ENCODE data around the gene BCHE. TPM values are rescaled to one million over a fixed set of nuclear protein-coding genes. Genes with fewer than 3 reads are reported as not detected.

Gene BCHE
- total and polyA plus RNA-seq, 2 donors from 2014 or later = 1.4 to 2.8 TPM

DNA sequence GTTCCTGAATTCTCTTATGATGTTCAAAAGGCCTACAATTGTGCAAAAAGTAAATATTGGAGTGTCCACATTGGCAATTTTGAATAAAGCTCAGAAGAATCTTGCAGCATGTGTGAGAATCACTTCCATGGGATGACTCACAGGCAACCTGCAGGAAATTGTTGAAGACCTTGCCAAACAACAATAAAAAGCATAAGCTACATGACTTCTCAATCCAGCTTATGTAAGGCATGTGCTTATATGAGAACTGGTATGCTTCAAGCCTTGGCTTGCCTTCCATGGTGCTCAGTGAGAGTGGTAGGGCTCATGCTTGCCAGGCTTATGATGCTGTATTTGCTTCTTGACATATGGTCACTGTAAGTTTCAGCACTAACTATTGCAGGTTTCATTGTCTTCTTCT, 18.4 kb upstream of the BCHE start:
- Histone ChIP-seq H3K4me3 (ENCODE audit: low read length in 3 of 3) (no peak overlapping the region), H3K4me1 (ENCODE audit: control insufficient read depth in 2 of 3, insufficient read depth in 2 of 3, low read depth in 1 of 3, low read length in 3 of 3) (no peaks in the 10 kb centered on the region), H3K36me3 (ENCODE audit: control insufficient read depth in 2 of 3, insufficient read depth in 3 of 3, low read length in 3 of 3) (no peaks in the 10 kb centered on the region), H3K9ac (ENCODE audit: low read length in 3 of 3) (no peak overlapping the region), H3K27me3 (ENCODE audit: control insufficient read depth, insufficient read depth, low read length) (no peaks in the 10 kb centered on the region), H3K27ac (ENCODE audit: low read depth in 2 of 2, low read length in 2 of 2) (no peak overlapping the region), H3K9me3 (ENCODE audit: control insufficient read depth in 2 of 3, insufficient read depth in 1 of 3, low read length in 3 of 3) (no peaks in the 10 kb centered on the region)
- intact Hi-C loops (cut with DNase I) = no loop called here
- FAIRE-seq (no peak), DNase-seq (no peak)
- TF ChIP-seq, protein P1, sequence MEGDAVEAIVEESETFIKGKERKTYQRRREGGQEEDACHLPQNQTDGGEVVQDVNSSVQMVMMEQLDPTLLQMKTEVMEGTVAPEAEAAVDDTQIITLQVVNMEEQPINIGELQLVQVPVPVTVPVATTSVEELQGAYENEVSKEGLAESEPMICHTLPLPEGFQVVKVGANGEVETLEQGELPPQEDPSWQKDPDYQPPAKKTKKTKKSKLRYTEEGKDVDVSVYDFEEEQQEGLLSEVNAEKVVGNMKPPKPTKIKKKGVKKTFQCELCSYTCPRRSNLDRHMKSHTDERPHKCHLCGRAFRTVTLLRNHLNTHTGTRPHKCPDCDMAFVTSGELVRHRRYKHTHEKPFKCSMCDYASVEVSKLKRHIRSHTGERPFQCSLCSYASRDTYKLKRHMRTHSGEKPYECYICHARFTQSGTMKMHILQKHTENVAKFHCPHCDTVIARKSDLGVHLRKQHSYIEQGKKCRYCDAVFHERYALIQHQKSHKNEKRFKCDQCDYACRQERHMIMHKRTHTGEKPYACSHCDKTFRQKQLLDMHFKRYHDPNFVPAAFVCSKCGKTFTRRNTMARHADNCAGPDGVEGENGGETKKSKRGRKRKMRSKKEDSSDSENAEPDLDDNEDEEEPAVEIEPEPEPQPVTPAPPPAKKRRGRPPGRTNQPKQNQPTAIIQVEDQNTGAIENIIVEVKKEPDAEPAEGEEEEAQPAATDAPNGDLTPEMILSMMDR (IDR thresholded peaks at IDR 0.05; ENCODE audit: borderline replicate concordance, extremely low read depth, insufficient read depth) = no peak

- TF ChIP-seq, protein P1 (IDR thresholded peaks at IDR 0.05; ENCODE audit: borderline replicate concordance, extremely low read depth, insufficient read depth) = peak; percentile 31
- Histone ChIP-seq H3K27ac (ENCODE audit: low read depth in 2 of 2, low read length in 2 of 2) (no peak overlapping the region), H3K9ac (ENCODE audit: low read length in 3 of 3) (no peak overlapping the region), H3K4me1 (ENCODE audit: control insufficient read depth in 2 of 3, insufficient read depth in 2 of 3, low read depth in 1 of 3, low read length in 3 of 3) (no peaks in the 10 kb centered on the region), H3K9me3 (ENCODE audit: control insufficient read depth in 2 of 3, insufficient read depth in 1 of 3, low read length in 3 of 3) (no peaks in the 10 kb centered on the region), H3K4me3 (ENCODE audit: low read length in 3 of 3) (no peak overlapping the region), H3K36me3 (ENCODE audit: control insufficient read depth in 2 of 3, insufficient read depth in 3 of 3, low read length in 3 of 3) (no peaks in the 10 kb centered on the region), H3K27me3 (ENCODE audit: control insufficient read depth, insufficient read depth, low read length) (no peaks in the 10 kb centered on the region)
- intact Hi-C loops (cut with DNase I) = no loop called here
- DNase-seq = peak in 2 of 5 donors; percentile 10 to 20
- FAIRE-seq = peak; percentile 38
Observed at GRCh38 chr3:165854696-165855095, 17.5 kb upstream of the BCHE start.

DNA sequence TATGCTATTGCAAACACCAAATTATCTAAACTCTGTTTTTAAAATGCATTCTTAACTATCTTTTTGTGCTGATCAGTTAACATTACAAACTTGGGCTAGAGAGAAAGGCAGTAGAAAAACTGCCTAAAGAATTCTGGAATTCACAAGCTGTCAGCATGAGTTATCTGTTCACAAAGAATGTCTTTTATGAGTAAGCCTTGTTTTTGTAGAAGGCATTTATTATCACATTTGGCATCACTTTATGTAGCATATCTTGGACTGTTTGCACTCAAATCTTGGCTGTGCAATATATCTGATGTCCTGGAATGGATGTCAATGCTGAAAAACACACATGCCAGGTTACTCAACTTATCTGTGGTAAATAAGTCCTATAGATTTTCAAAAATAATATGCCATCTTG, 15.5 kb upstream of the BCHE start:
- H3K4me1 ChIP-seq (ENCODE audit: control insufficient read depth in 2 of 3, insufficient read depth in 2 of 3, low read depth in 1 of 3, low read length in 3 of 3) = no peaks in the 10 kb centered on the region
- FAIRE-seq (no peak), DNase-seq (peak in 2 of 5 donors; percentile 1 to 6)
- H3K4me3 ChIP-seq (ENCODE audit: low read length in 3 of 3) = no peak overlapping the region
- no peak overlapping the region for H3K9ac ChIP-seq (ENCODE audit: low read length in 3 of 3)
- H3K36me3 ChIP-seq (ENCODE audit: control insufficient read depth in 2 of 3, insufficient read depth in 3 of 3, low read length in 3 of 3) = no peaks in the 10 kb centered on the region
- H3K9me3 ChIP-seq (ENCODE audit: control insufficient read depth in 2 of 3, insufficient read depth in 1 of 3, low read length in 3 of 3) = no peaks in the 10 kb centered on the region
- intact Hi-C loops (cut with DNase I) = no loop called here
- H3K27me3 ChIP-seq (ENCODE audit: control insufficient read depth, insufficient read depth, low read length) = no peaks in the 10 kb centered on the region
- TF ChIP-seq, protein P1 (IDR thresholded peaks at IDR 0.05; ENCODE audit: borderline replicate concordance, extremely low read depth, insufficient read depth) = no peak
- no peak overlapping the region for H3K27ac ChIP-seq (ENCODE audit: low read depth in 2 of 2, low read length in 2 of 2)

- no peak for FAIRE-seq
- TF ChIP-seq, protein P1 (IDR thresholded peaks at IDR 0.05; ENCODE audit: borderline replicate concordance, extremely low read depth, insufficient read depth) = no peak
- no peaks in the 10 kb centered on the region for H3K9me3 ChIP-seq (ENCODE audit: control insufficient read depth in 2 of 3, insufficient read depth in 1 of 3, low read length in 3 of 3)
- H3K4me1 ChIP-seq (ENCODE audit: control insufficient read depth in 2 of 3, insufficient read depth in 2 of 3, low read depth in 1 of 3, low read length in 3 of 3) = no peaks in the 10 kb centered on the region
- H3K27ac ChIP-seq (ENCODE audit: low read depth in 2 of 2, low read length in 2 of 2) = no peak overlapping the region
- intact Hi-C loops (cut with DNase I) = no loop called here
- H3K36me3 ChIP-seq (ENCODE audit: control insufficient read depth in 2 of 3, insufficient read depth in 3 of 3, low read length in 3 of 3) = no peaks in the 10 kb centered on the region
- DNase-seq = no peak
- H3K9ac ChIP-seq (ENCODE audit: low read length in 3 of 3) = no peak overlapping the region
- H3K27me3 ChIP-seq (ENCODE audit: control insufficient read depth, insufficient read depth, low read length) = no peaks in the 10 kb centered on the region
- no peak overlapping the region for H3K4me3 ChIP-seq (ENCODE audit: low read length in 3 of 3)
Observed at GRCh38 chr3:165852191-165852590, 15.0 kb upstream of the BCHE start.
